Heart left ventricle (tissue), 16 donors: ENCODE measurements around the gene MKLN1. TPM values are rescaled to one million over a fixed set of nuclear protein-coding genes. Genes with fewer than 3 reads are reported as not detected.

Experiments
- ATAC-seq, 4 donors: fragments of 200-7000 bp; cut with Tn5 transposase; one replicate each; pipeline ENCODE4 v1.9.1; 2020 to 2022; ENCODE audit warnings: moderate library complexity in 4 of 4, mild to moderate bottlenecking in 3 of 4, moderate number of reproducible peaks in 1 of 4
- DNase-seq, 5 donors: peaks; one replicate each; pipeline ENCODE4 v3.0.0-alpha.2; 2020
- H3K27ac ChIP-seq, 12 donors: fragments of 200-600 bp; sonication (generic) in 4 of 12; one replicate each; pipeline versions ENCODE4 v1.5.0 to v1.8.0; 2016 to 2022; ENCODE audit warnings: mild to moderate bottlenecking in 2 of 12
- H3K27me3 ChIP-seq, 9 donors: fragments of 200-600 bp; sonication (generic) in 2 of 9; one replicate each; pipeline versions ENCODE4 v1.5.1 to v1.8.0; 2016 to 2022; ENCODE audit warnings: mild to moderate bottlenecking in 3 of 9
- H3K36me3 ChIP-seq, 9 donors: fragments of 200-600 bp; sonication (generic) in 2 of 9; one replicate each; pipeline versions ENCODE4 v1.5.0 to v1.8.0; 2018 to 2022; ENCODE audit warnings: mild to moderate bottlenecking in 2 of 9
- H3K4me1 ChIP-seq, 12 donors: fragments of 200-600 bp; sonication (generic) in 4 of 12; one replicate each; pipeline versions ENCODE4 v1.5.0 to v1.8.0; 2016 to 2022; ENCODE audit warnings: mild to moderate bottlenecking in 3 of 12
- H3K4me3 ChIP-seq, 12 donors: fragments of 200-600 bp; sonication (generic) in 4 of 12; one replicate each; pipeline versions ENCODE4 v1.5.0 to v1.8.0; 2017 to 2022; ENCODE audit warnings: mild to moderate bottlenecking in 9 of 12, moderate library complexity in 4 of 12
- H3K9me3 ChIP-seq, 12 donors: fragments of 200-600 bp; sonication (generic) in 4 of 12; one replicate each; pipeline versions ENCODE4 v1.5.0 to v1.8.0; 2016 to 2022; ENCODE audit warnings: mild to moderate bottlenecking in 1 of 12
- CTCF ChIP-seq, 12 donors: fragments of 200-600 bp; sonication (generic) in 4 of 12; IDR thresholded peaks; one replicate each; pipeline versions ENCODE4 v1.5.0 to v1.8.0; 2018 to 2022; ENCODE audit warnings: antibody characterized with exemption in 12 of 12, mild to moderate bottlenecking in 5 of 12
- POLR2A ChIP-seq, 2 donors: fragments of 450-650 bp; IDR thresholded peaks; one replicate each; pipeline ENCODE4 v1.6.1; 2017; ENCODE audit warnings: antibody characterized with exemption in 2 of 2, mild to moderate bottlenecking in 2 of 2, moderate library complexity in 2 of 2
- WGBS, 4 donors: extraction: QIAGEN DNeasy Blood & Tissue Kit in 2 of 4; methylation state at CpG; one replicate each; pipeline versions ENCODE4 v1.1.5 to v1.1.7; 2013 to 2018; 5-methylcytosine and 5-hydroxymethylcytosine counted together
- intact Hi-C, 10 donors: fragments of 100-400 bp; cut with DNase I; formaldehyde crosslinking; loops; one replicate each; pipeline versions ENCODE4 v1.11.1 to v1.14.2; 2022
- polyA plus RNA-seq, 2 donors: library from polyadenylated mRNA; stranded (reverse); fragments of 200-250 nt; gene quantifications; one replicate each; pipeline ENCODE4 v1.2.3, GENCODE V29; 2013
- total RNA-seq, 9 donors: library from RNA; depleted of rRNA in 2 of 9; stranded (reverse); fragments of >200 nt in 2 of 9; fragmentation: NEBNext Ultra II Directional in 3 of 9; extraction: Animal tissue kit (Norgen Biotek cat#: 25700) in 3 of 9; gene quantifications; one replicate each; pipeline versions ENCODE4 v1.1.0 to v1.2.4, GENCODE V29; 2016 to 2023
- donor health status: ischemic (EF 13 %, LVEDD 7.1; RV severe dilation, severe dysfunction).
- donor health status: healthy with polysubstance abuse.
- donor health status: DM: no; HTN: yes; CAD: no.
- donor health status: DM: no; HTN: no; CAD: no.
- donor health status: ischemic (EF 25% LVEDD 6.9; RV normal size, moderate dysfunction).
- donor health status: ischemic (EF 25% LVEDD 5.7; RV mildly dilated, moderate dysfunction).
- donor health status: healthy.
- donor health status: DM: yes; HTN: yes; CAD: no.
- donor health status: ischemic (EF 35%, LVEDD 5.7; RV mildly dilated, moderate dysfunction).
- donor health status: nonischemic (EF 11% LVEDD 7.7; RV severe dilation, severe dysfunction).
- donor health status: DM: yes; HTN: yes; CAD: no.
- donor health status: PGD.
- donor health status: ischemic (EF 29% LVEDD 5.4; RV normal size, mild dysfunction).
- donor health status: nonischemic (EF 23%, LVEDD 6.1; RV moderate dilation, normal function).

MKLN1 gene
- total and polyA plus RNA-seq, 11 donors, result 11.5 to 49.7 (median 37.6) TPM

- H3K36me3 ChIP-seq, result peaks cover 0 to 7% (median 0%) of the 10 kb centered on the region in 9 donors
- H3K4me1 ChIP-seq, result peaks cover 0 to 43% (median 26%) of the 10 kb centered on the region in 12 donors
- 0 to 1% (median 1%) methylated on average over 14 of the region's 14 CpGs for WGBS, 4 donors
- no peaks in the 10 kb centered on the region for H3K9me3 ChIP-seq
- ATAC-seq (peak; percentile 52 to 66 (median 62)), DNase-seq (peak in 3 of 5 donors; percentile 48 to 56 (median 53))
- intact Hi-C loops, result loop anchor here in 7 of 10 donors (2.0 to 10.0 kb wide), 8 partner anchors 75 to 432 kb away; no protein-coding TSS in a partner anchor
- H3K27me3 ChIP-seq, result no peaks in the 10 kb centered on the region
- H3K27ac ChIP-seq, result peak overlapping the region; percentile 93 to 99 (median 98)
- peak overlapping the region; percentile 77 to 98 (median 90) for H3K4me3 ChIP-seq
- TF ChIP-seq CTCF (IDR thresholded peaks at IDR 0.05) (no peak), POLR2A (IDR thresholded peaks at IDR 0.05) (no peak)
Measured at GRCh38 chr7:131327049-131327625, 539 bp upstream of the MKLN1 start.

GRCh38 chr7:131328377-131329175 is 900 bp downstream of the MKLN1 start:
- H3K27ac ChIP-seq, result peak overlapping the region; percentile 93 to 99 (median 98)
- intact Hi-C loops, result loop anchor here in 7 of 10 donors (5.0 to 10.0 kb wide), 7 partner anchors 74 to 434 kb away; no protein-coding TSS in a partner anchor
- TF ChIP-seq POLR2A (IDR thresholded peaks at IDR 0.05) (no peak), CTCF (IDR thresholded peaks at IDR 0.05) (no peak)
- H3K27me3 ChIP-seq, result no peaks in the 10 kb centered on the region
- H3K4me1 ChIP-seq, result peaks cover 0 to 48% (median 29%) of the 10 kb centered on the region in 12 donors
- ATAC-seq (peak in 2 of 4 donors; percentile 1 to 27), DNase-seq (no peak)
- peak overlapping the region; percentile 77 to 98 (median 90) for H3K4me3 ChIP-seq
- H3K36me3 ChIP-seq, result peaks cover 0 to 10% (median 0%) of the 10 kb centered on the region in 9 donors
- WGBS, 4 donors, result 2 to 4% (median 3%) methylated on average over 20 of the region's 20 CpGs
- H3K9me3 ChIP-seq, result no peaks in the 10 kb centered on the region

- WGBS, 4 donors, result 67 to 77% (median 70%) methylated on average over 1 of the region's 1 CpG
Measured at GRCh38 chr7:131329176-131329570, 1.5 kb downstream of the MKLN1 start.

More at GRCh38 chr7:131329176-131329570, 1.5 kb downstream of the MKLN1 start:
- TF ChIP-seq POLR2A (IDR thresholded peaks at IDR 0.05) (no peak), CTCF (IDR thresholded peaks at IDR 0.05) (no peak)
- H3K4me1 ChIP-seq, result peaks cover 0 to 51% (median 29%) of the 10 kb centered on the region in 12 donors
- H3K4me3 ChIP-seq, result peak overlapping the region in 11 of 12 donors; percentile 77 to 95 (median 89)
- intact Hi-C loops, result loop anchor here in 7 of 10 donors (5.0 to 10.0 kb wide), 7 partner anchors 73 to 434 kb away; no protein-coding TSS in a partner anchor
- ATAC-seq (no peak), DNase-seq (no peak)
- H3K9me3 ChIP-seq, result no peaks in the 10 kb centered on the region
- peak overlapping the region in 10 of 12 donors; percentile 93 to 99 (median 98) for H3K27ac ChIP-seq
- H3K36me3 ChIP-seq, result peaks cover 0 to 6% (median 0%) of the 10 kb centered on the region in 9 donors
- H3K27me3 ChIP-seq, result no peaks in the 10 kb centered on the region
